HG03196 (cell line): ENCODE measurements around the gene ZNF358.

Experiments
- ATAC-seq: cut with Tn5 transposase; IDR thresholded peaks from one replicate; pipeline ENCODE4 v1.9.1; 2021; ENCODE audit not compliant: unreplicated experiment

The ZNF358 gene

DNA sequence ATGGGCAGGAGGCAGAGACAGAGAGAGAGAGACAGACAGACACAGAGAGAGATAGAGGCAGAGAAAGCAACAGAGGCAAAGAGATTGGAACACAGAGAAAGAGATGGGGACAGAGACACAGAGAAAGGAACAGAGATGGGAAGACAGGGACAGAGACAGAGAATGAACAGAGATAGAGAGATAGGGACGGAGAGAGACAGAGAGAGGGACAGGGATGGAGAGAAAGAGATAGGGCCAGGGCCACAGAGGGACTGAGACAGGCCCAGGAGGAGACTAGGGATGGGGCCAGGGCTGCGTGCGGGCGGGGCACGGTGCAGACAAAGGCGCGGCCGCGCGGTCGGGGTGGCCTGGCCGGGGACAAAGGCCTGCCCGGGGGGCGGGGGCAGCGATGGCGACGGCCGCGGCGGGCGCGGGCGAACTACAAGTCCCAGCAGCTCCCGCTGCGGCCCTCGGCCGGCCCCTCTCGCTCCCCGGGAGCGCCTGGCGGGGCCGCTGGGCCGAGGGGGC lies at the start of gene ZNF358:
ZNF358 (plus strand) TSS at position 459 of the 507 bp plus-strand sequence. CDS start 3,140 bp downstream, outside the sequence.
- no peak for ATAC-seq

- no peak for ATAC-seq
Measured at GRCh38 chr19:7467009-7467989, 48.6 kb upstream of the ZNF358 start.

- no peak for ATAC-seq
Measured at GRCh38 chr19:7468840-7469239, 47.1 kb upstream of the ZNF358 start.

DNA sequence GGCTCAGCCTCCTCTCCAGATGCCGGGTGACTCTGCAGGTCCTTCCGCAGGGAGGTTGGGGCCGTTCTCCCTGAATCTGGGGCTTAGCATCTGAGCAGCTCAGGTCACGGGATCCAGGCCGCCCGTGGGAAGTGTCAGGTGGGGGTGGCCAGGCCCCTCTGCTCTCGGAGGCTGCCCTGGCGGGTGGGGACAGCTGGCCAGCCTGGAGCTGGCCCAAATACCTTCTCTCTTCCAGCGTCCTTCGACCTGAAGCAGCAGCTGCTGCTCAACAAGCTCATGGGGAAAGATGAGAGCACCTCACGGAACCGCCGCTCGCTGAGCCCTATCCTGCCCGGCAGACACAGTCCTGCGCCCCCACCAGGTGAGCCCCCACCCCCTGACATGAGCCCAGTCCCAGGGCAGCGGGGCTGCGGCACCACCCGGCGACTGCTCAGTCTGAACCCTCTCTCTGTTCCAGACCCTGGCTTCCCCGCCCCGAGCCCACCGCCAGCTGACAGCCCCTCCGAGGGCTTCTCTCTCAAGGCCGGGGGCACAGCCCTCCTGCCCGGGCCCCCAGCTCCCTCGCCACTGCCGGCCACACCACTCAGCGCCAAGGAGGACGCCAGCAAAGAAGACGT lies 46.1 kb upstream of the ZNF358 start:
- no peak for ATAC-seq

DNA sequence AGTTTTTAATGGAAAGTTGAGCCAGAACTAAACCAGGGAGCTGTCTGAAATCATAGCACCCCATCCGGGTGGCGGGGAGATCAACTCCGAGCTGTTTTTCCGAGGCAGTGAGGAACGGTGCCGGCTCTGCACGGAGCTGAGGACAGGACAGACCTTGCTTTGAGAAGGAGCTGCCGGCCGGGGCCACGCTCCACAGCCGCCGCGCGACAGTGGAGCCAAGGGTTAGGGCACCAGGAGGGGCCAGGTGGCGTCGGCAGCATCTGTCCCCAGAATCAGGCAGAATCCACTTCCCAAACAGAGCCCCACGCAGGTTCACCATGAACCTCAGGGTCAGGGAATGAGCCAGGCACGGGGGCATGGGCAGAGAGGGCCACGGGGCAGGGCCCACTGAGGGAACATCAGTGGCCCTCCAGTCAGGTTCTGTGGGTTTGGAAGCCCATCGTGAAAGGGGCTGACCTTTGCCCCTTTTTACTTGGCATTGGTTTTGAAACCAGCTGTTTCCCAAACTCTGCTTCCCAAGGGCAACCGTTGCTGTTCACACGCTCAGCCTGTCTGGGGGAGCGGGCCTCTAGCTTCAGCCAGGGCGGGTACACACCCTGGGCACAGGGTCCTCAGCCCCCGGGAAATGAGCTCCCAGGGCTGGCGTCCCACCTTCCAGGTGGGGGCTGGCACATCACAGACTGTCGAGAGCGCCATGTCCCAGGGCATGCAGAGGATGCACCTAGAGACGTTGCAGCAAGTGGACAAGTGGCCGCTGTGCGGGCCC lies 45.2 kb upstream of the ZNF358 start:
- no peak for ATAC-seq

DNA sequence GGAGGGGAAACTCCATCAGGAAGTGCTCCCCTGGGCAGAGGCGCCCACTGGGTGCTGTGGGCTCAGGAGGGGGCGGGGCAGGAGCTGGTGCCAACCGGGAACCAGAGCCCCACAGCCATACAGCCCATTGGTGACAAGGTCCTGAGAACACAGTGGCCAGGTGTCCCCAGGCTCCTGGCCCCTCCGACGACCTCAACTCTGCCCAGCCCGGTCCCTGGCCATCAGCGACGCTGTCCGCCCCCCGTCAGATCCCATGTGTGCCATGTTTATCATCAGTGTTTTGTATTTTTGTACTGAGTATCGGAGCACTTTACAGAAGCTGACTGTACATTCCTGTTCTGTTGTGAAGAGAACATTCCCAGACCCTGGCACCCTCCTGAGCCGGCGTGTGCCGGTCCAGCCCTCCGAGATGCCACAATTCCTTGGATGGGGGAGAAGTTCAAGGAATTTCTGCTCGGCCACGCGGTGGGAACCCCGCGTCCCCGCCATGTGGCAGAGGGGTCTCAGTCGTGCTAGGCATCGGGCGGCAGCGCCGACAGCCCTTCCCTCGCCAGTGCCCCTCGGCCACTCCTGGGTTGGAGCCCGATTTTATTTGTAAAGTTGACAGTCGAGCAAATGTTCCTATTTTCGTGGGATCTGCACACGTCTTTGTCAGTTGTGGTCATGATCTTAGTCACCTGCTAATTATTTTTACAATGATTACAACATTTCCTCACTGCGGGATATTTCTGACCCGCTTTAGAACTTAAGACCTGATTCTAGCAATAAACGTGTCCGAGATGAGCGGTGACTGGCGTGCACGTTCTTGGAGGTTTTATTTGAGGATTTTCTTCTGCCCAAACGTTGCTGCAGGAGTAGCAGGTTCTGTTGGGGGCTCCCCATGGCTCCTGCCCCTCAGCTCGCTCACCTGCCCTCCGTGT lies 43.9 kb upstream of the ZNF358 start:
- ATAC-seq = no peak

DNA sequence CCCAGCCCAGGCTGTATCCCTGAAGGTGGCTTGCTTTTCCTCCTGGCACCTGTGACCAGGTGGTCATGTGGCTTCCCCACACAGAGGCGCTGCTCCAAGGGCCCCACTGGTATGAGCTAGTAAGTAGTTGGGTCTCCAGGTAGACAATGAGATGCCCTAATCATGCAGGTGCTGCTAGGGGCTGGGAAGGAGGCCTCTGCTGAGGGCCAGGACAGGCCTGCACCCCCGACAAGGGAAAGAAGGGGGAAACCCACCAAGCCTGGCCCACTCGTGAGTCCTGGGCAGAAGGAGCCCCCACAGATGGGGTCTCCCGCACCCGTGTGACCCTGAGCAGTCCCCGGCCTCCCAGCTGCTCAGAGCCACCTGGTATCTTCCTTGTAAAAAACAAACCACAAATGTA lies 40.2 kb upstream of the ZNF358 start:
- ATAC-seq = no peak

DNA sequence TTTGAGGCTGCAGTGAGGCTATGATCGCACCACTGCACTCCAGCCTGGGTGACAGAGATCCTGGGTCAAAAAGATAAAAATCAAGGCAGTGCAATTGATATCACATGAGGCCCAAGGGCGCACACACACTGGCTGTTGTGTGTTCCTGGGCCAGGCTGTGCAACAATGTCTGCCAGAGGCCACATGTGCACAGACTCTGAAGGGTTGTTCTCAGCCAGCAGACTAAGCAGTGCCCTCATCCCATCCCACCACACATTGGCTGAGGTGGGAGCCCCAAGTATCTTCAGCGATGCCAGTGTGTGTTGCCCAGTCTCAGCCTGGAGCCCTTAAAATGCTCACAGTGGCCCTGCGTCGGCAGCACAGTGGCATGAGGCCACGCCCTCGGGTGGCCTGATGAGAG lies 39.7 kb upstream of the ZNF358 start:
- ATAC-seq = no peak

GRCh38 chr19:7476777-7477494 lies 39.0 kb upstream of the ZNF358 start:
- ATAC-seq = no peak

DNA sequence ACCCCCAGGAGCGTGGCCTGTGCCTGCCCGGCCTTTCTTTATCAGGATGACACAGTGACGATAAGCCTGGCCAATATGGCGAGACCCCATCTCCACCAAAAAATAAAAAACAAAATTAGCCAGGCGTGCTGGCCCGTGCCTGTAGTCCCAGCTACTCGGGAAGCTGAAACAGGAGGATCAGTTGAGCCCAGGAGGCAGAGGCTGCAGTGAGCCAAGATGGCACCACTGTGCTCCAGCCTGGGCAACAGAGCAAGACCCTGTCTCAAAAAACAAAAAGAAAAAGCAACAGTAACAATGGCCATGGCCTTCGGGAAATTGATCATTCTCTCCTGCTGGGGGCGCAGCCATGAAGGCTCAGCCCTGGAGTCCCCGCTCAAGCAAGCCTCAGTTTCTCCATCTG lies 38.1 kb upstream of the ZNF358 start:
- no peak for ATAC-seq

DNA sequence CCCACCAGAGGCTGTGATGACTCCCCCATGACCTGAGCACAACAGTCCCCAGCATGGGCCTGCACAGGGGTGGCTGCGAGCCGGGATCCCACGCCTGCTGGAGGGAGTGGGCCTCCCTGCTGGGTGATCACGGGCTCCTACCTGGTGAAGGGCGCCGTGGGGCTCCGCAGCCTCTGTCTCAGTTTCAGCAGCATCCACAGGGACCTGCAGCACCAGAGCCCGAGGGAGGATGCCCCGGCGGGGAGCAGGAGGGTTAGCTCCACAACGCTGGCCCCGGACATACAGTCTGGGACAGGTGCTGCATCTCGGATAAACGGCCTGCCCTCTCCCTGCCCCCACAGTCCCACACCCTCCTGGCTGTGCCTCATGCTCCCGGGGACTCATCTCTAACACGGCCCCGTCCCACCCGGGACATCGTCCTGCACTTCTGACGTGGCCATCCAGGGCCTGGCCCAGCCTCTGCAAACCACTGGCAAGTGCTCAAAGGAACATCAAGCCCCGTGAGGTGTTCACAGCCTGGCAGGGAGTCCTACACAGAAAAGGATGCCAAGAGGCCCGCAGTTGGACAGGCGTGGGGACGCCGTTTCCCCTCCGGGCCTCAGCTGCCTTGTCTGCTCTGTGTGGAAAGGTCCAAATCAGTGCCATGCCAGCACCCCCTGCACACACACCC lies 37.6 kb upstream of the ZNF358 start:
- no peak for ATAC-seq

DNA sequence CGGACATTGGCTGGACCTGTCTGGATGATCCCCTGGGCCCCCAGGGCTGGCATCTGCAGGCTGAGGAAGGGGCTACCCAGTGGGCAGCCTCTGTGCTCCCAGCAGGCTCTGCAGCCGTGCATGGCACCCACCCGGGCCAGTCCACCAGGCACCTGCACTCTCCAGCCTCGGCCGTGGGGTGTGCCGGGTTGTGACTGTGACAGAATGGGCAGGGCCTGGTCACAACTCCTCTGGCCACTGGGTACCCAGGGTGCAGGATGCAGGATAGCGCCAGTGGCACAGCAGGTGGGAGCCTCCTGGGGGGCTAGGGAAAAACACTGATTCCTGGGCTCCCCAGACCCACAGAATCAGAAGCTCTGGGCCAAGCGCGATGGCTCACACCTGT lies 37.1 kb upstream of the ZNF358 start:
- ATAC-seq = no peak

- ATAC-seq = no peak
Measured at GRCh38 chr19:7480222-7480969, 35.5 kb upstream of the ZNF358 start.

DNA sequence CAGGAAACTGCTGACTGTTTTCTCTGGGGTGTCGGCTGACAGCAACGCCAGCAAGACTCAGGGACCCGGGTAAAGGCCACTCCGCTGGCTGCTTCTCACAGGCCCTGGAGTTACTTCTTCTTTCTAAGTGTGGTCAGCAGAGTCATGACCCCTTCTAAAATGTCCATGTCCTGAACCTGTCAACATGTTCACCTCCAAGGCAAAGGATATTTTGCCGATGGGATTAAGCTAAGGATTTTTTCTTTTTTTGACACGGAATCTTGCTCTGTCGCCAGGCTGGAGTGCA lies 35.0 kb upstream of the ZNF358 start:
- no peak for ATAC-seq

- no peak for ATAC-seq
Measured at GRCh38 chr19:7482584-7483439, 33.1 kb upstream of the ZNF358 start.

DNA sequence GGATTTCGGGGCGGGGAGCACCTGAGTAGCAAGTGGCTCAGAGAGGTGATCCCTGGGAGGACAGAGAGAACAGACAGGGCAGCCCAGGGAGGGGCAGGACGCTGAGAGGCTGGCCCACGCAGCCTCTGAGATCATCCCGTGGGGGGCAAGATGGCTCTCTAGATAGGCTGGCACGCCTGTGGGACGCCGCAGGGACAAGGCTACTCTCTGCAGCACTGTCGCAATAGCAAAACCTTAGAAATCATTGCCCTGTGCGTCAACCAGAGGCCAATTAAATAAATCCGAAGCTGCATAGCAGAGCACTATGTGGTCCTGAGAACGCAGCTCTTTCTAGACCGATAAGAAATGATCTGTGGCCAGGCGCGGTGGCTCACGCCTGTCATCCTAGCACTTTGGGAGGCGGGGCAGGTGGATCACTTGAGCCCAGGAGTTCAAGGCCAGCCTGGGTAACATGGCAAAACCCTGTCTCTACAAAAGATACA lies 32.1 kb upstream of the ZNF358 start:
- ATAC-seq = no peak

DNA sequence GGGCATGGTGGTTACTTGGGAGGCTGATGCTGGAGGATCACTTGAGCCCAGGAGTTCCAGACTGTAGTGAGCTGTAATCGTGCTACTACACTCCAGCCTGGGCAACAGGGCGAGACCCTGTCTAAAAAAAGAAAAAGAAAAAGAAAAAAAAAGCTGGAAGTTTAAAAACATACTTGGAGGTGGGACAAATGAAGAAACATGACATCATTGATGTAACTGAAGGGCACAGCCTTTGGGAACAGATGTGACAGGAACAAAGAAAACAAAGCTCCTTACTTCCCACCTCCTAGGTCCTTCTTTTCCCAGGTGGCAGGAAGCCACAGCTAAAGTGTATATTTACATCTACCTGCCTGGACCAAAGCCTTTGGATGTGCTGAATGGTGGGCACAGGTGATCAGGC lies 29.0 kb upstream of the ZNF358 start:
- ATAC-seq = no peak
